H9 (cell line): Measurements from ENCODE around the gene M6PR. TPM values are rescaled to one million over a fixed set of nuclear protein-coding genes. Genes with fewer than 3 reads are reported as not detected.

Experiments
- DNase-seq: peaks from one replicate; pipeline ENCODE4 v3.0.0-alpha.2; 2017
- H2AFZ ChIP-seq: one replicate; pipeline ENCODE4 v1.6.1; 2013; ENCODE audit warnings: mild to moderate bottlenecking, low read length, control low read depth, moderate library complexity
- H2AK5ac ChIP-seq: 2 replicates; pipeline ENCODE4 v1.6.1; 2013; ENCODE audit warnings: low read length, control low read depth, mixed read lengths; ENCODE audit not compliant: insufficient read length
- H2BK120ac ChIP-seq: one replicate; pipeline ENCODE4 v1.6.1; 2013; ENCODE audit warnings: low read depth, mild to moderate bottlenecking, low read length, control low read depth, inconsistent platforms; ENCODE audit not compliant: poor library complexity, severe bottlenecking
- H2BK12ac ChIP-seq: 2 replicates; pipeline ENCODE4 v1.6.1; 2013; ENCODE audit warnings: low read length, control low read depth, mixed read lengths, low read depth; ENCODE audit not compliant: insufficient read length
- H2BK15ac ChIP-seq: 2 replicates; pipeline ENCODE4 v1.6.1; 2013; ENCODE audit warnings: low read depth, low read length, control low read depth
- H2BK20ac ChIP-seq: one replicate; pipeline ENCODE4 v1.6.1; 2013; ENCODE audit warnings: low read depth, mild to moderate bottlenecking, low read length, control low read depth, inconsistent platforms; ENCODE audit not compliant: poor library complexity, severe bottlenecking
- H2BK5ac ChIP-seq: 2 replicates; pipeline ENCODE4 v1.6.1; 2013; ENCODE audit warnings: low read length, control low read depth, mixed read lengths; ENCODE audit not compliant: insufficient read length
- H3K14ac ChIP-seq: 2 replicates; pipeline ENCODE4 v1.6.1; 2013; ENCODE audit warnings: low read length, control low read depth; ENCODE audit not compliant: insufficient read depth
- H3K18ac ChIP-seq: 2 replicates; pipeline ENCODE4 v1.6.1; 2013; ENCODE audit warnings: low read depth, mild to moderate bottlenecking, mixed read lengths, low read length, control low read depth; ENCODE audit not compliant: insufficient read length
- H3K23ac ChIP-seq: 2 replicates; pipeline ENCODE4 v1.6.1; 2013; ENCODE audit warnings: low read length, control low read depth, mixed read lengths, low read depth; ENCODE audit not compliant: insufficient read length
- H3K23me2 ChIP-seq: 2 replicates; pipeline ENCODE4 v1.6.1; 2013; ENCODE audit warnings: low read depth, mild to moderate bottlenecking, mixed read lengths, low read length, control low read depth; ENCODE audit not compliant: insufficient read length, poor library complexity, severe bottlenecking
- H3K27ac ChIP-seq: 2 replicates; pipeline ENCODE4 v1.5.1; 2013; ENCODE audit warnings: low read length, control low read depth, mixed read lengths, low read depth; ENCODE audit not compliant: insufficient read length
- H3K27me3 ChIP-seq: 2 replicates; pipeline ENCODE4 v1.6.1; 2013; ENCODE audit warnings: low read length, control low read depth, inconsistent platforms; ENCODE audit not compliant: insufficient read depth
- H3K4ac ChIP-seq: 2 replicates; pipeline ENCODE4 v1.6.1; 2013; ENCODE audit warnings: low read depth, mild to moderate bottlenecking, control low read depth, inconsistent platforms, low read length, moderate library complexity
- H3K4me1 ChIP-seq: 2 replicates; pipeline ENCODE4 v1.6.1; 2013; ENCODE audit warnings: low read length, control low read depth, inconsistent platforms; ENCODE audit not compliant: insufficient read depth
- H3K4me2 ChIP-seq: 2 replicates; pipeline ENCODE4 v1.6.1; 2013; ENCODE audit warnings: low read length, control low read depth, mixed read lengths; ENCODE audit not compliant: insufficient read length, insufficient read depth
- H3K56ac ChIP-seq: 2 replicates; pipeline ENCODE4 v1.6.1; 2013; ENCODE audit warnings: low read depth, mild to moderate bottlenecking, mixed read lengths, low read length, control low read depth; ENCODE audit not compliant: insufficient read length
- H3K79me1 ChIP-seq: 2 replicates; pipeline ENCODE4 v1.6.1; 2013; ENCODE audit warnings: low read depth, mild to moderate bottlenecking, moderate library complexity, low read length, control low read depth, inconsistent platforms; ENCODE audit not compliant: insufficient read depth, poor library complexity, severe bottlenecking
- H3K79me2 ChIP-seq: 2 replicates; pipeline ENCODE4 v1.6.1; 2013; ENCODE audit warnings: low read length, control low read depth, inconsistent platforms; ENCODE audit not compliant: insufficient read depth
- H3K9ac ChIP-seq: 2 replicates; pipeline ENCODE4 v1.6.1; 2013; ENCODE audit warnings: low read length, control low read depth, mixed read lengths; ENCODE audit not compliant: insufficient read length; ENCODE audit errors: extremely low read depth
- H3K9me3 ChIP-seq: one replicate; pipeline ENCODE4 v1.6.1; 2013; ENCODE audit warnings: low read depth, low read length, inconsistent platforms; ENCODE audit not compliant: control insufficient read depth
- H3T11ph ChIP-seq: one replicate; pipeline ENCODE4 v1.6.1; 2013; ENCODE audit warnings: mild to moderate bottlenecking, low read length, control low read depth, inconsistent platforms
- H4K20me1 ChIP-seq: one replicate; pipeline ENCODE4 v1.6.1; 2013; ENCODE audit not compliant: control insufficient read depth, insufficient read length, insufficient read depth
- H4K5ac ChIP-seq: 2 replicates; pipeline ENCODE4 v1.6.1; 2013; ENCODE audit warnings: low read depth, mild to moderate bottlenecking, mixed read lengths, low read length, control low read depth; ENCODE audit not compliant: insufficient read length
- H4K8ac ChIP-seq: replicated peaks from 2 replicates; pipeline ENCODE4 v1.6.1; 2013; ENCODE audit warnings: low read length, control low read depth, mixed read lengths, low read depth; ENCODE audit not compliant: insufficient read length
- H4K91ac ChIP-seq: 2 replicates; pipeline ENCODE4 v1.6.1; 2013; ENCODE audit warnings: low read depth, mild to moderate bottlenecking, moderate library complexity, mixed read lengths, low read length, control low read depth; ENCODE audit not compliant: insufficient read length
- H3K27ac Mint-ChIP-seq, 3 experiments: 2 replicates in 2 of 3; 3 replicates in 1 of 3; pipeline ENCODE4 v1.8.0; 2020 to 2021; ENCODE audit warnings: mixed read lengths in 3 of 3, mild to moderate bottlenecking in 1 of 3, moderate library complexity in 1 of 3
- H3K27me3 Mint-ChIP-seq: 2 replicates; pipeline ENCODE4 v1.8.0; 2021; ENCODE audit warnings: low read depth, mild to moderate bottlenecking, moderate library complexity, mixed read lengths
- H3K36me3 Mint-ChIP-seq, 3 experiments: 2 replicates in 2 of 3; 3 replicates in 1 of 3; pipeline ENCODE4 v1.8.0; 2020 to 2021; ENCODE audit warnings: low read depth in 3 of 3, mixed read lengths in 3 of 3; ENCODE audit not compliant: insufficient read depth in 1 of 3
- H3K4me1 Mint-ChIP-seq, 2 experiments: 2 replicates each; pipeline ENCODE4 v1.8.0; 2020; ENCODE audit warnings: mixed read lengths in 2 of 2
- H3K4me3 Mint-ChIP-seq, 2 experiments: 2 replicates in 1 of 2; 3 replicates in 1 of 2; pipeline ENCODE4 v1.8.0; 2020 to 2021; ENCODE audit warnings: mild to moderate bottlenecking in 2 of 2, mixed read lengths in 2 of 2, moderate library complexity in 1 of 2
- H3K9me3 Mint-ChIP-seq, 2 experiments: 2 replicates in 1 of 2; 3 replicates in 1 of 2; pipeline ENCODE4 v1.8.0; 2020; ENCODE audit warnings: mild to moderate bottlenecking in 2 of 2, mixed read lengths in 2 of 2, moderate library complexity in 1 of 2
- CTCF ChIP-seq: fragments of 200-600 bp; sonication (generic); conservative IDR thresholded peaks from 3 replicates; pipeline ENCODE4 v1.8.0; 2021; ENCODE audit warnings: antibody characterized with exemption, mild to moderate bottlenecking
- WGBS: extraction: QIAGEN DNeasy Blood & Tissue Kit; methylation state at CpG from one replicate; pipeline ENCODE4 v1.1.7; 2013; ENCODE audit warnings: missing lambda C conversion rate, low lambda C conversion rate, mixed read lengths; ENCODE audit not compliant: insufficient read length; ENCODE audit errors: extremely low coverage; 5-methylcytosine and 5-hydroxymethylcytosine counted together
- total RNA-seq: library from RNA; stranded (reverse); gene quantifications from 2 replicates; pipeline ENCODE4 v1.2.1, GENCODE V29; 2021

M6PR gene
- total RNA-seq, 1 experiment from 2014 or later: 163 TPM

DNA sequence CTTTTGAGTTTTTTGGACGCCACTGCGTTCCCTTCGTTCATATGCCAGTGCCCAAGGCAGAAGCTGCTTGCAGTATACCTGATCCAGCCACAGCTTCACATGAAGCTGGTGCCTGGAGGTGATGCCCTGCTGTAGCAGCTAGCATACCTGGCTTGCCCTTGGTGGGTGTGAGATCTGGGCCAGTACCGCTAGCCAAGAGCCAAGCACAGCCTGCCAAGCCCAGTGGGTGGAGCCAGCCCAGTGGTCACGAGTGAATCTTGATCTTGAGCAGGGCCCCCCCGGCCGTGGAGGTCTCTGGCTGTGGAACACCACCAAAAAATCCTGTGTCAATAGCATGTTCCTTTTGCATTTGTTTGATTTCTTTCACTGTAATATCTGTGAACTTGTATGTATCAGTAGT is 7.3 kb upstream of the M6PR start:
- Histone ChIP-seq H4K5ac (no peak overlapping the region), H3K79me1 (no peaks in the 10 kb centered on the region), H3K9me3 (peaks cover 25% of the 10 kb centered on the region), H3T11ph (no peak overlapping the region), H3K14ac (no peak overlapping the region), H3K23me2 (no peaks in the 10 kb centered on the region), H2BK120ac (no peak overlapping the region), H2BK12ac (no peak overlapping the region), H3K18ac (no peak overlapping the region), H3K4ac (no peak overlapping the region), H3K27ac (no peak overlapping the region), H4K91ac (no peak overlapping the region), H4K20me1 (no peaks in the 10 kb centered on the region), H3K27me3 (no peaks in the 10 kb centered on the region), H3K23ac (no peak overlapping the region), H3K4me2 (no peak overlapping the region), H2AK5ac (no peak overlapping the region), H3K56ac (no peak overlapping the region), H3K9ac (no peak overlapping the region), H3K79me2 (no peaks in the 10 kb centered on the region), H2AFZ (no peak overlapping the region), H2BK5ac (no peak overlapping the region), H2BK20ac (no peak overlapping the region), H3K4me1 (no peaks in the 10 kb centered on the region), H4K8ac (no peak overlapping the region), H2BK15ac (no peak overlapping the region)
- no CpG with 5 or more reads among the region's 7 CpGs for WGBS
- H3K27me3 Mint-ChIP-seq: no peaks in the 10 kb centered on the region
- no peak overlapping the region for H3K27ac Mint-ChIP-seq
- H3K9me3 Mint-ChIP-seq: peaks cover 16 to 18% of the 10 kb centered on the region in 2 experiments
- DNase-seq: peak; percentile 48
- peaks cover 0 to 3% of the 10 kb centered on the region in 2 experiments; a peak in 1 of 4 replicates for H3K4me1 Mint-ChIP-seq
- TF ChIP-seq CTCF: no peak
- H3K4me3 Mint-ChIP-seq: no peak overlapping the region
- peaks cover 29 to 51% (median 43%) of the 10 kb centered on the region in 3 experiments for H3K36me3 Mint-ChIP-seq
